HCT116 (cell line): ENCODE results near the gene AVEN. TPM values are rescaled to one million over a fixed set of nuclear protein-coding genes. Genes with fewer than 3 reads are reported as not detected.

Experiments
- ATAC-seq: fragments of 200-7000 bp; cut with Tn5 transposase; 2 replicates; pipeline ENCODE4 v1.9.1; 2020; ENCODE audit warnings: mild to moderate bottlenecking, moderate library complexity
- BruUV-seq: library from RNA; stranded (reverse); fragments of 400-500 nt; replicated peaks from 2 replicates; lab custom pipeline; 2021; lab: Mats Ljungman, UMichigan
- CTCF ChIA-PET: fragments of 300-600 bp; sonication (Branson Sonifier 250); formaldehyde crosslinking; loops from one replicate; lab custom pipeline; 2021; ENCODE audit warnings: antibody characterized with exemption; lab: Charles Lee
- POLR2A ChIA-PET: fragments of 300-600, 350-600 bp; sonication (Branson Sonifier 250); formaldehyde crosslinking; loops from one replicate; lab custom pipeline; 2021; ENCODE audit warnings: antibody characterized with exemption; lab: Charles Lee
- RAD21 ChIA-PET, 2 experiments: fragments of 300-600 bp; sonication (Branson Sonifier 250); formaldehyde crosslinking; loops; one replicate each; lab custom pipeline; 2023; ENCODE audit warnings: low total read pairs in 2 of 2; ENCODE audit not compliant: uncharacterized antibody in 2 of 2, unreplicated experiment in 2 of 2, low non-redundant PET in 1 of 2; lab: Charles Lee
- DNase-seq: peaks from one replicate; pipeline ENCODE4 v3.0.0-alpha.2; 2010; ENCODE audit warnings: low read depth, low spot score
- H2AFZ ChIP-seq: fragments of 200-600 bp; shearing (Covaris generic), sonication (generic); 2 replicates; pipeline ENCODE4 v1.6.1; 2017; ENCODE audit warnings: low read depth, mixed run types, mixed read lengths, antibody characterized with exemption, low read length; ENCODE audit not compliant: poor library complexity, severe bottlenecking
- H3K27ac ChIP-seq: 2 replicates; pipeline ENCODE4 v1.5.1; 2012; ENCODE audit warnings: low read depth, low read length
- H3K27me3 ChIP-seq: fragments of 200-600 bp; sonication (generic); 2 replicates; pipeline ENCODE4 v1.6.1; 2016; ENCODE audit warnings: mixed run types, low read length, mixed read lengths; ENCODE audit not compliant: insufficient read depth
- H3K36me3 ChIP-seq, 2 experiments: fragments of 200-500 bp in 1 of 2; fragments of 200-600 bp in 1 of 2; sonication (Bioruptor generic) in 1 of 2; sonication (generic) in 1 of 2; 2 replicates each; pipeline versions ENCODE4 v1.5.1 to v1.6.1; 2014 to 2016; ENCODE audit warnings: low read length in 2 of 2, inconsistent platforms in 1 of 2, mixed read lengths in 1 of 2, mixed run types in 1 of 2; ENCODE audit not compliant: insufficient read depth in 2 of 2, control insufficient read depth in 1 of 2
- H3K4me1 ChIP-seq, 2 experiments: fragments of 200-600 bp in 1 of 2; sonication (generic) in 1 of 2; 2 replicates each; pipeline versions ENCODE4 v1.5.1 to v1.6.1; 2012 to 2017; ENCODE audit warnings: low read length in 2 of 2, inconsistent platforms in 1 of 2, mild to moderate bottlenecking in 1 of 2, mixed read lengths in 1 of 2, mixed run types in 1 of 2, moderate library complexity in 1 of 2; ENCODE audit not compliant: insufficient read depth in 2 of 2, control insufficient read depth in 1 of 2
- H3K4me2 ChIP-seq: fragments of 200-600 bp; sonication (generic); 2 replicates; pipeline ENCODE4 v1.6.1; 2017; ENCODE audit warnings: mixed run types, low read length, mixed read lengths
- H3K4me3 ChIP-seq, 2 experiments: fragments of 200-600 bp in 1 of 2; sonication (generic) in 1 of 2; replicated peaks in 1 of 2; 2 replicates each; pipeline ENCODE4 v1.5.1; 2011 to 2016; ENCODE audit warnings: low read length in 2 of 2, control low read depth in 1 of 2, low read depth in 1 of 2, mild to moderate bottlenecking in 1 of 2, mixed read lengths in 1 of 2, mixed run types in 1 of 2
- H3K79me2 ChIP-seq: fragments of 200-600 bp; sonication (generic); 2 replicates; pipeline ENCODE4 v1.6.1; 2017; ENCODE audit warnings: mild to moderate bottlenecking, mixed run types, low read length, moderate library complexity, mixed read lengths; ENCODE audit not compliant: insufficient read depth
- H3K9ac ChIP-seq: fragments of 200-600 bp; sonication (generic); 2 replicates; pipeline ENCODE4 v1.6.1; 2016; ENCODE audit warnings: low read length, mixed read lengths
- H3K9me2 ChIP-seq: fragments of 200-600 bp; sonication (generic), shearing (Covaris generic); 2 replicates; pipeline ENCODE4 v1.6.1; 2017; ENCODE audit warnings: mixed run types, mild to moderate bottlenecking, moderate library complexity; ENCODE audit not compliant: insufficient read depth
- H3K9me3 ChIP-seq, 2 experiments: fragments of 200-500 bp in 1 of 2; fragments of 200-600 bp in 1 of 2; sonication (Bioruptor generic) in 1 of 2; sonication (generic) in 1 of 2; 2 replicates each; pipeline ENCODE4 v1.6.1; 2014 to 2017; ENCODE audit warnings: low read length in 2 of 2, mixed read lengths in 2 of 2, inconsistent platforms in 1 of 2, low read depth in 1 of 2, mild to moderate bottlenecking in 1 of 2, mixed run types in 1 of 2, moderate library complexity in 1 of 2; ENCODE audit not compliant: control insufficient read depth in 1 of 2, insufficient read depth in 1 of 2
- H4K20me1 ChIP-seq: fragments of 200-600 bp; sonication (generic), shearing (Covaris generic); 2 replicates; pipeline ENCODE4 v1.6.1; 2017; ENCODE audit warnings: mixed run types, mild to moderate bottlenecking, moderate library complexity; ENCODE audit not compliant: insufficient read depth
- CBX3 ChIP-seq: IDR thresholded peaks from 2 replicates; pipeline ENCODE4 v1.6.1; 2012; ENCODE audit warnings: low read depth
- ELF1 ChIP-seq: IDR thresholded peaks from 2 replicates; pipeline ENCODE4 v1.6.1; 2012; ENCODE audit warnings: low read depth, borderline replicate concordance
- FOSL1 ChIP-seq: IDR thresholded peaks from 2 replicates; pipeline ENCODE4 v1.6.1; 2012; ENCODE audit warnings: low read depth
- JUND ChIP-seq: IDR thresholded peaks from 2 replicates; pipeline ENCODE4 v1.6.1; 2012
- MAX ChIP-seq: IDR thresholded peaks from 2 replicates; pipeline ENCODE4 v1.6.1; 2012
- POLR2A ChIP-seq: IDR thresholded peaks from 2 replicates; pipeline ENCODE4 v1.7.0; 2011; ENCODE audit warnings: borderline replicate concordance; ENCODE audit not compliant: insufficient read depth, insufficient read length; ENCODE audit errors: extremely low read depth
- POLR2AphosphoS5 ChIP-seq: IDR thresholded peaks from 2 replicates; pipeline ENCODE4 v1.6.1; 2011; ENCODE audit warnings: mild to moderate bottlenecking, low read depth, low read length, moderate library complexity
- SIN3A ChIP-seq: IDR thresholded peaks from 2 replicates; pipeline ENCODE4 v1.6.1; 2012; ENCODE audit warnings: low read depth
- TCF7L2 ChIP-seq: IDR thresholded peaks from 2 replicates; pipeline ENCODE4 v1.7.0; 2011; ENCODE audit warnings: borderline replicate concordance, inconsistent platforms; ENCODE audit not compliant: insufficient read depth, insufficient read length; ENCODE audit errors: extremely low read depth
- YY1 ChIP-seq: IDR thresholded peaks from 2 replicates; pipeline ENCODE4 v1.6.1; 2011; ENCODE audit warnings: low read length, low read depth, moderate library complexity, mild to moderate bottlenecking; ENCODE audit not compliant: insufficient replicate concordance; ENCODE audit errors: extremely low read depth
- ZBTB33 ChIP-seq: IDR thresholded peaks from 2 replicates; pipeline ENCODE4 v1.6.1; 2011; ENCODE audit warnings: mild to moderate bottlenecking, low read length, moderate library complexity; ENCODE audit not compliant: insufficient replicate concordance; ENCODE audit errors: extremely low read depth
- ZNF274 ChIP-seq: fragments of 200-500 bp; sonication (Bioruptor generic); IDR thresholded peaks from 2 replicates; pipeline ENCODE4 v1.6.1; 2014; ENCODE audit warnings: mild to moderate bottlenecking, low read depth, low read length, inconsistent platforms
- intact Hi-C: fragments of 100-400 bp; cut with micrococcal nuclease; formaldehyde crosslinking; loops from 2 replicates; pipeline ENCODE4 v1.10.0; 2022
- total RNA-seq: library from RNA; stranded (reverse); gene quantifications from one replicate; pipeline ENCODE4 v1.2.1, GENCODE V29; 2021; ENCODE audit not compliant: unreplicated experiment

Gene AVEN
- total RNA-seq, 1 experiment from 2014 or later: 6.8 TPM

- H3K27me3 ChIP-seq: no peaks in the 10 kb centered on the region
- CTCF ChIA-PET: no interaction called here
- no peak for TF ChIP-seq MAX
- TF ChIP-seq SIN3A: no peak
- no peak for TF ChIP-seq JUND
- TF ChIP-seq ZBTB33: no peak
- TF ChIP-seq POLR2A: no peak
- TF ChIP-seq FOSL1: no peak
- no peak for TF ChIP-seq CBX3
- no peak for TF ChIP-seq POLR2AphosphoS5
- TF ChIP-seq YY1: no peak
- TF ChIP-seq ZNF274: no peak
- no peak for TF ChIP-seq TCF7L2
- no peak for TF ChIP-seq ELF1
- H3K4me2 ChIP-seq: no peak overlapping the region
- H3K9ac ChIP-seq: no peak overlapping the region
- RAD21 ChIA-PET: no interaction called here
- H3K9me3 ChIP-seq: no peaks in the 10 kb centered on the region
- no peaks in the 10 kb centered on the region for H3K9me2 ChIP-seq
- H3K79me2 ChIP-seq: no peaks in the 10 kb centered on the region
- POLR2A ChIA-PET: no interaction called here
- no peak overlapping the region for H2AFZ ChIP-seq
- ATAC-seq: no peak
- H3K36me3 ChIP-seq: no peaks in the 10 kb centered on the region
- H3K4me1 ChIP-seq: no peaks in the 10 kb centered on the region
- no peak for DNase-seq
- no TSS peak for BruUV-seq
- H3K27ac ChIP-seq: no peak overlapping the region
- intact Hi-C loops: no loop called here
- no peak overlapping the region for H3K4me3 ChIP-seq
- H4K20me1 ChIP-seq: no peaks in the 10 kb centered on the region
These were observed 137.0 kb downstream of the AVEN start for GRCh38 chr15:33902043-33902442.
